A673 (cell line): ENCODE data around the gene GLTP.

Experiments used
- EZH2 ChIP-seq: fragments of 200-600 bp; sonication (generic); IDR thresholded peaks from 2 replicates; pipeline ENCODE4 v1.6.1; 2017; ENCODE audit warnings: borderline replicate concordance, low read depth, mild to moderate bottlenecking, mixed read lengths, antibody characterized with exemption, low read length; ENCODE audit not compliant: poor library complexity, severe bottlenecking
- TF ChIP-seq, protein P1 (sequence below): fragments of 300-800, 200-600 bp; sonication (generic); conservative IDR thresholded peaks from 2 replicates; pipeline ENCODE4 v1.5.1; 2017; ENCODE audit warnings: low read depth, mild to moderate bottlenecking, antibody characterized with exemption, low read length, moderate library complexity, mixed read lengths

- TF ChIP-seq, protein P1, sequence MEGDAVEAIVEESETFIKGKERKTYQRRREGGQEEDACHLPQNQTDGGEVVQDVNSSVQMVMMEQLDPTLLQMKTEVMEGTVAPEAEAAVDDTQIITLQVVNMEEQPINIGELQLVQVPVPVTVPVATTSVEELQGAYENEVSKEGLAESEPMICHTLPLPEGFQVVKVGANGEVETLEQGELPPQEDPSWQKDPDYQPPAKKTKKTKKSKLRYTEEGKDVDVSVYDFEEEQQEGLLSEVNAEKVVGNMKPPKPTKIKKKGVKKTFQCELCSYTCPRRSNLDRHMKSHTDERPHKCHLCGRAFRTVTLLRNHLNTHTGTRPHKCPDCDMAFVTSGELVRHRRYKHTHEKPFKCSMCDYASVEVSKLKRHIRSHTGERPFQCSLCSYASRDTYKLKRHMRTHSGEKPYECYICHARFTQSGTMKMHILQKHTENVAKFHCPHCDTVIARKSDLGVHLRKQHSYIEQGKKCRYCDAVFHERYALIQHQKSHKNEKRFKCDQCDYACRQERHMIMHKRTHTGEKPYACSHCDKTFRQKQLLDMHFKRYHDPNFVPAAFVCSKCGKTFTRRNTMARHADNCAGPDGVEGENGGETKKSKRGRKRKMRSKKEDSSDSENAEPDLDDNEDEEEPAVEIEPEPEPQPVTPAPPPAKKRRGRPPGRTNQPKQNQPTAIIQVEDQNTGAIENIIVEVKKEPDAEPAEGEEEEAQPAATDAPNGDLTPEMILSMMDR = no peak
- TF ChIP-seq EZH2 = no peak
These were observed 46.8 kb downstream of the GLTP start, which contains the start of gene TRPV4 for GRCh38 chr12:109833307-109834189.
